Body of pancreas (tissue), 4 donors: ENCODE results near the gene GPR42. TPM values are rescaled to one million over a fixed set of nuclear protein-coding genes. Genes with fewer than 3 reads are reported as not detected.
A peak's percentile ranks its signal among the peaks of the same experiment; 100 is the strongest.

Experiments
- ATAC-seq: fragments of 150-250 bp; one replicate; pipeline ENCODE4 v1.9.1; 2016
- DNase-seq, 4 donors: peaks; one replicate each; pipeline ENCODE4 v3.0.0-alpha.2; 2019
- H3K27ac ChIP-seq, 4 donors: fragments of 200-600 bp; sonication (generic); 1 replicate in 3 of 4; 2 replicates in 1 of 4; pipeline versions ENCODE4 v1.5.1 to v1.6.1; 2016 to 2019; ENCODE audit warnings: mild to moderate bottlenecking in 1 of 4, mixed read lengths in 1 of 4, moderate library complexity in 1 of 4
- H3K27me3 ChIP-seq, 2 donors: fragments of 200-600 bp; sonication (generic); one replicate each; pipeline ENCODE4 v1.6.0; 2016; ENCODE audit warnings: mild to moderate bottlenecking in 1 of 2
- H3K36me3 ChIP-seq, 2 donors: fragments of 200-600 bp; sonication (generic); replicated peaks in 1 of 2; 2 replicates each; pipeline ENCODE4 v1.5.1; 2016; ENCODE audit warnings: low read depth in 2 of 2; ENCODE audit not compliant: insufficient read depth in 1 of 2
- H3K4me1 ChIP-seq: fragments of 200-600 bp; sonication (generic); one replicate; pipeline ENCODE4 v1.6.0; 2016
- H3K4me3 ChIP-seq, 2 donors: fragments of 200-600 bp; sonication (generic); 1 replicate in 1 of 2; 2 replicates in 1 of 2; pipeline ENCODE4 v1.5.1; 2016 to 2019
- H3K9me3 ChIP-seq, 3 donors: fragments of 200-600 bp; sonication (generic); 1 replicate in 2 of 3; 2 replicates in 1 of 3; pipeline ENCODE4 v1.5.1; 2016
- CTCF ChIP-seq, 7 experiments: fragments of 450-650 bp in 4 of 7; fragments of 200-600 bp in 3 of 7; sonication (generic) in 3 of 7; IDR thresholded peaks; one replicate each; pipeline ENCODE4 v1.5.1; 2016 to 2019; ENCODE audit warnings: antibody characterized with exemption in 7 of 7
- POLR2A ChIP-seq, 3 donors: fragments of 450-650 bp; IDR thresholded peaks; one replicate each; pipeline ENCODE4 v1.6.1; 2016; ENCODE audit warnings: antibody characterized with exemption in 3 of 3, mild to moderate bottlenecking in 2 of 3
- WGBS, 2 donors: methylation state at CpG; one replicate each; pipeline ENCODE4 v1.1.5; 2017; 5-methylcytosine and 5-hydroxymethylcytosine counted together
- intact Hi-C: fragments of 100-400 bp; cut with DNase I; formaldehyde crosslinking; loops from one replicate; pipeline ENCODE4 v1.15.1; 2023
- total RNA-seq, 2 donors: library from RNA; depleted of rRNA; stranded (reverse); fragments of >200 nt; gene quantifications; one replicate each; pipeline ENCODE4 v1.1.0, GENCODE V29; 2016

GPR42 gene
- total RNA-seq, 2 donors from 2014 or later: not detected

DNA sequence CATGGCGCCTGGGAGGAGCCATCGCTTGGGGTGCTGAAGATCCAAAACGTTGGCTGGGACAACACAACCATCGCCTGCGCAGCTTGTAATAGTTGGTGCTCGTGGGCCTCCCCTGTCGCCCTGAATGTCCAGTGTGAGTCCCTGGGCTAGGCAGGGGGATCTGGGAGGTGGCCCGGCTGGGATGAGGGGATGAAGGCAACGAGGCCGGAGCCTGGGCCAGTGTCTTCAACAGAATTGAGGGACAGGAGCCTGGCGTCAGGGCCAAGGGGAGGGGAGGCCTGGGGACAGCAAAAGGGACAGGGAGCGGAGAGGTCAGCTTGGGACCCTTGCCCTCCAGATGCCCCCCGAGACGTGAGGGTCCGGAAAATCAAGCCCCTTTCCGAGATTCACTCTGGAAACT is 29.9 kb upstream of the GPR42 start:
- TF ChIP-seq POLR2A (IDR thresholded peaks at IDR 0.05): no peak
- no peak for TF ChIP-seq CTCF (IDR thresholded peaks at IDR 0.05)
- H3K4me1 ChIP-seq: no peaks in the 10 kb centered on the region
- H3K9me3 ChIP-seq: no peaks in the 10 kb centered on the region
- ATAC-seq (no peak), DNase-seq (no peak)
- H3K27ac ChIP-seq: no peak overlapping the region
- 72 to 75% methylated on average over 13 to 14 of the region's 16 CpGs for WGBS, 2 donors
- intact Hi-C loops: loop anchor here (10.0 kb wide), 1 partner anchor 154 kb away; the partner anchor contains the start of gene KRTDAP
- H3K27me3 ChIP-seq: peaks cover 0 to 3% of the 10 kb centered on the region in 2 donors
- H3K36me3 ChIP-seq: no peaks in the 10 kb centered on the region
- H3K4me3 ChIP-seq: no peak overlapping the region

GRCh38 chr19:35341565-35342225 is 29.2 kb upstream of the GPR42 start:
- Histone ChIP-seq H3K27me3 (peaks cover 0 to 6% of the 10 kb centered on the region in 2 donors), H3K9me3 (no peaks in the 10 kb centered on the region), H3K4me1 (no peaks in the 10 kb centered on the region), H3K4me3 (no peak overlapping the region), H3K27ac (no peak overlapping the region), H3K36me3 (no peaks in the 10 kb centered on the region)
- DNase-seq: no peak
- no peak for ATAC-seq
- TF ChIP-seq CTCF (IDR thresholded peaks at IDR 0.05) (no peak), POLR2A (IDR thresholded peaks at IDR 0.05) (no peak)
- intact Hi-C loops: loop anchor here (10.0 kb wide), 1 partner anchor 153 kb away; the partner anchor contains the start of gene KRTDAP
- WGBS, 2 donors: 82 to 85% methylated on average over 8 to 14 of the region's 14 CpGs

DNA sequence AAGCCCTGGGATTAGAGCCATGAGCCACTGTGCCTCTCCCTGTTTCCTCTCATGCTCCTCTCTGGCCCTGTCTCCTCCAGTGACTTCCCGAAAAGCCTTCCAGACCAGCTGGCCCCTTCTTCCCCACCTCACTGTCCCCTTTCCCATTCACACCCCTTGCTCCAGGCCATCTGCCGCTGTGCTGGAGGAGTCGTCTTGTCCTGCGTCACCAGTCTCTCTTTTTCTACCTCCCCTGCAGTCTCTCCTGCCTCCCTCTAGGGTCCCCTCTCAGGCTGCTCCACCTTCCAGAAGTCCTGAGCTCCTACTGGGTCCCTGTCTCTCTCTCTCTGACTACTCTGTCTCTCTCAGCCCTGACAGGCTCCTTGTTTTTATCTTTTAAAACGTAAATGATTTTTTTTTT is 28.4 kb upstream of the GPR42 start:
- WGBS, 2 donors: 57 to 65% methylated on average over 5 of the region's 5 CpGs
- intact Hi-C loops: loop anchor here (10.0 kb wide), 1 partner anchor 152 kb away; the partner anchor contains the start of gene KRTDAP

GRCh38 chr19:35344511-35345031 is 26.3 kb upstream of the GPR42 start:
- Histone ChIP-seq H3K27me3 (peaks cover 0 to 6% of the 10 kb centered on the region in 2 donors), H3K4me3 (no peak overlapping the region), H3K9me3 (no peaks in the 10 kb centered on the region), H3K36me3 (no peaks in the 10 kb centered on the region), H3K4me1 (no peaks in the 10 kb centered on the region), H3K27ac (no peak overlapping the region)
- ATAC-seq (no peak), DNase-seq (peak in 2 of 4 donors; percentile 6 to 7)
- TF ChIP-seq POLR2A (IDR thresholded peaks at IDR 0.05) (no peak), CTCF (IDR thresholded peaks at IDR 0.05) (no peak)
- 58 to 74% methylated on average over 4 to 17 of the region's 17 CpGs for WGBS, 2 donors
- intact Hi-C loops: loop anchor here (5.0 to 10.0 kb wide), 2 partner anchors 128 to 150 kb away; partner anchors contain the start of gene KRTDAP

More for the DNA sequence above, 28.4 kb upstream of the GPR42 start:
- no peaks in the 10 kb centered on the region for H3K36me3 ChIP-seq
- DNase-seq (peak in 1 of 4 donors; percentile 13), ATAC-seq (no peak)
- H3K4me3 ChIP-seq: no peak overlapping the region
- no peak overlapping the region for H3K27ac ChIP-seq
- TF ChIP-seq POLR2A (IDR thresholded peaks at IDR 0.05) (no peak), CTCF (IDR thresholded peaks at IDR 0.05) (no peak)
- H3K9me3 ChIP-seq: no peaks in the 10 kb centered on the region
- H3K27me3 ChIP-seq: peaks cover 0 to 6% of the 10 kb centered on the region in 2 donors
- no peaks in the 10 kb centered on the region for H3K4me1 ChIP-seq
